Sigmoid colon (tissue), 4 donors: ENCODE results near the gene GRAMD4.

Experiments
- EP300 ChIP-seq, 4 donors: sonication (generic); formaldehyde crosslinking; IDR thresholded peaks; one replicate each; pipeline ENCODE4 v1.6.1; 2017; ENCODE audit warnings: antibody characterized with exemption in 4 of 4
- POLR2AphosphoS5 ChIP-seq, 4 donors: sonication (generic); formaldehyde crosslinking; IDR thresholded peaks; one replicate each; pipeline ENCODE4 v1.6.1; 2017; ENCODE audit warnings: antibody characterized with exemption in 4 of 4

DNA sequence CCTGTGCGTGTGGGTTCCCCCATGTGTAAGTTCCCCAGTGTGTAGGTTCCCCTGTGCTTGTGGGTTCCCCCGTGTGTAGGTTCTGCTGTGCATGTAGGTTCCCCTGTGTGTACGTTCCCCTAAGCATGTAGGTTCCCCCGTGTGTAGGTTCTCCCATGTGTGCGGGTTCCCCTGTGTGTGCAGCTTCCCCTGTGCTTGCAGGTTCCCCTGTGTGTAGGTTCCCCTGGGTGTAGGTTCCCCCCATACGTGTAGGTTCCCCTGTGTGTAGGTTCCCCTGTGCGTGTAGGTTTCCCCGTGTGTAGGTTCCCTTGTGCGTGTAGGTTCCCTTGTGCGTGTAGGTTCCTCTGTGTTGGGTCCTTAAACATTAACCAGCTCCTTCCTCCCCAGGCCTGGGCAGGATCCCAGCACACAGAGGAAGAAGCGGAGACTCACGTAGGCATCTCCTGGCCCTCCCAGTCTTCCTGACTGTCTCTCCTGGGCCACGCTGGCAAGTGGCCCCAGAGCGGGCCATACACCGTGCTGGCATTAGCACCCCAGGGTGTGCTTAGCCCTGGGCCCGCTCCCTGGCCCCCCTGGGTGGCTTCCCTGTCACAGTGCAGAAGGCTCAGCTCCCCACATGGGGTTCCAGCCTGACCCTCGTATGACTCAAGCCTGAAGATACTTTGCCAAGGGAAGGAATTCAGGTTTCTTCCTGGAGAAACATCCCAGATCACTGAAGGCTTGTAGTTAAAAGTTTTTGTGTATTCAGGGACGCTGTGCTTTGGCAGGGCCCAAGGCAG lies 2.8 kb upstream of the GRAMD4 start:
- TF ChIP-seq POLR2AphosphoS5 (IDR thresholded peaks at IDR 0.05) (no peak), EP300 (IDR thresholded peaks at IDR 0.05) (no peak)
